Activated naive CD8-positive, alpha-beta T cell treated with anti-CD3 and anti-CD28 coated beads for 36 hours (primary cell): ENCODE data around the gene PLA2G4E. TPM values are rescaled to one million over a fixed set of nuclear protein-coding genes. Genes with fewer than 3 reads are reported as not detected.

Experiments used
- DNase-seq: peaks from one replicate; pipeline ENCODE4 v3.0.0; 2021
- H3K27ac Mint-ChIP-seq: one replicate; pipeline ENCODE4 v1.8.0; 2022; ENCODE audit warnings: mild to moderate bottlenecking, moderate library complexity, mixed read lengths
- H3K27me3 Mint-ChIP-seq: one replicate; pipeline ENCODE4 v1.8.0; 2022; ENCODE audit warnings: mild to moderate bottlenecking, mixed read lengths
- H3K36me3 Mint-ChIP-seq: one replicate; pipeline ENCODE4 v1.8.0; 2021; ENCODE audit warnings: mild to moderate bottlenecking, mixed read lengths
- H3K4me1 Mint-ChIP-seq: one replicate; pipeline ENCODE4 v1.8.0; 2021; ENCODE audit warnings: mixed read lengths
- H3K4me3 Mint-ChIP-seq: one replicate; pipeline ENCODE4 v1.8.0; 2022; ENCODE audit warnings: mild to moderate bottlenecking, moderate library complexity, mixed read lengths
- H3K9me3 Mint-ChIP-seq: one replicate; pipeline ENCODE4 v1.8.0; 2022; ENCODE audit warnings: mixed read lengths
- total RNA-seq, 2 experiments: library from RNA; stranded (reverse); gene quantifications; one replicate each; pipeline ENCODE4 v1.2.3, GENCODE V29; 2021

PLA2G4E gene
- total RNA-seq, 2 experiments from 2014 or later = not detected

GRCh38 chr15:41969851-41970431, 50.9 kb downstream of the PLA2G4E start:
- H3K27me3 Mint-ChIP-seq = peaks cover 10% of the 10 kb centered on the region
- H3K36me3 Mint-ChIP-seq = peaks cover 16% of the 10 kb centered on the region
- peak overlapping the region; percentile 85 for H3K4me3 Mint-ChIP-seq
- peak overlapping the region; percentile 94 for H3K27ac Mint-ChIP-seq
- no peaks in the 10 kb centered on the region for H3K9me3 Mint-ChIP-seq
- DNase-seq = peak; percentile 33
- H3K4me1 Mint-ChIP-seq = peaks cover 58% of the 10 kb centered on the region

DNA sequence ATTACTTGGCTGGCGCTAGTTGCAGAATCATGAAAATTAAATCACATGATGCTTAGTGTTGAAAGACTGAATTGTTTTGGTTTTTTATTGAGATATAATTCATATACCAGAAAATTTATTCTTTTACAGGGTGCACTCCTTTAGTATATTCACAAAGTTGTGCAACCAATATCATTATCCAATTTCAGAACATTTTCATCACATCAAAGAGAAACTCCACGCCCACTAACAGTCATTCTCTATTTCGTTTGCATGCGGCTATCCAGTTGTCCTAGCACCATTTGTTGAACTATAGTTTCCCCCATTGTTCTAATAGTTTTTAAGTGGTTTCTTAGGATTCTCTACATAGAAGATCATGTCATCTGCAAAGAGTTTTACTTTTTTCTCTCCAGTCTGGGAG, 52.1 kb downstream of the PLA2G4E start:
- DNase-seq = no peak
- Mint-ChIP-seq H3K27ac (no peak overlapping the region), H3K4me3 (no peak overlapping the region), H3K27me3 (peaks cover 2% of the 10 kb centered on the region), H3K4me1 (peaks cover 54% of the 10 kb centered on the region), H3K36me3 (peaks cover 16% of the 10 kb centered on the region), H3K9me3 (no peaks in the 10 kb centered on the region)

DNA sequence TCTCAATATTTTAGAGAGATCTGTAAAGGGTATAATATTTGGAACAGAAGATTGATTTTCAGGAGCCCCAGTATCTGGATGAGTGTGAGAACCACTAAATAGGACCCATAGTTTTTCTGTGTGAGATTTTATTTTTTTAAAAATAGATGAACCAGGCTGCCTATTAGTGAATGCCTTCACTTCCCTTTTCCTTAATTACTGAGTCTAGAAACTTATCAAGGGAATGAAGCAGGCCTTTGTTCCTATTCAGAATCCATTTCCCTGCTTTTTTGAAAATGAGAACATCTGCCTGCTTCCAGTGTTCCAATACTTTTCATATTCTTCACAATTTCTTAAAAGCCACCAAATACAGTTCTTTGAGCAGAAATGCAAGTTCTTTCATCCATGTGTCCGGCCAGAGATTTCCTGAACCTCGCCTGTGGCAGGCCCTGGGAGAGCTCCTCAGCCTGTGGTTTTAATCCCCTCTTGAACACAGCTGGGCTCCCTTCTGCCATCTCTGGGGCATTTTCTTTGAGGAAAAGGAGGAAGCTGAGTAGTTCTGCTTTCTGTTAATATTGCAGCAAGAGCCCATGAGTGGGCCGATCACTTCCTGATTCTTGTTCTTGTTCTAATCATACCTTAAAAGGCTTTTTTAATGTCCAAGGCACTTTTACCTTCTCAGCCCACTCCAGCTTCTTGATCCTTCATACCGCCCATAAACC, 53.2 kb downstream of the PLA2G4E start:
- Mint-ChIP-seq H3K27me3 (no peaks in the 10 kb centered on the region), H3K4me3 (no peak overlapping the region), H3K9me3 (no peaks in the 10 kb centered on the region), H3K36me3 (peaks cover 21% of the 10 kb centered on the region), H3K27ac (no peak overlapping the region), H3K4me1 (peaks cover 50% of the 10 kb centered on the region)
- DNase-seq = no peak

DNA sequence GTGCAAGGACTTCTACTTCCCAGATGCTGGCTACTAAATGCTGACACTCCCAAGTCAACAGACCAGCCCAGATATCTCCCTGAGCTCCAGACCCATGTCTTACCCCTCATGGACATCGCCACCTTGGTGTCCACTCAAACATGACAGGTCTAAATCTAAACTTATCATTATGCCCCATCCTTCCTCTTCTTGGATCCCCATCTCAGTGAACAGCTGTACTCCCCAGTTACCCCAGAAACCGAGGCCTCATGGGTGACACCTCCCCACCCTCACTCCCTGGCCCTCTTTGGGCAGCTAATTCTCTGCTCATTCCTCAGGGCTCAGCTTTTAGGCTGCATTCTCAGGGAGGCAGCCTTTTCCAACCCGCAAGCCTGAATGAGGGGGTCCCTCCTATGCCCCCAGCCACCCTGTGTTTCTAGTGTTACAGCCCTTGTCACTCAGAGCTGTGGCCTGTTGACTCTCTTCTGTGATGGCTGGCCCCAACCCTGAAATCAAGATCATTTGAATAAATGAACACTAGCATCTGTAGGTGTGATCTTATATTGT, 53.8 kb downstream of the PLA2G4E start:
- Mint-ChIP-seq H3K36me3 (peaks cover 25% of the 10 kb centered on the region), H3K27me3 (no peaks in the 10 kb centered on the region), H3K4me3 (no peak overlapping the region), H3K27ac (no peak overlapping the region), H3K9me3 (peaks cover 3% of the 10 kb centered on the region), H3K4me1 (peaks cover 52% of the 10 kb centered on the region)
- no peak for DNase-seq

DNA sequence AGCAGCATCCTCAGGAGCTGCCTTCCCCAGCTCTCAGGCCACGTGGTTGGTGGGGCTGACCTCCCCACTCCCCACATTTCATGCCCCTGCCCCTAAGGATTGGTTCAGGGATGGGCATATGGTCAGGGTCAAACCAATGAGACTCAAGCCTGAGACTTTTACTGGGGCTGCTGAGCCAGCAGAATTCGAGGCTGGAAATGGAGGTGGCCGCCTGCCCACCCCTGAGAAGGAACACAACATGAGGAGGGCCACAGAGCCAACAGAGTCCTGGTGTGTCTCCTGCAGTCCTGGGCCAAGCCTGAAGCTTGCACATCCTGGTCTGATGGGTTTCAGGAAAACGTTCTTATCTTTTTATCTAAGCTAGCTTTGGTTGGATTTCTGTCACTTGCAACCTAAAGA, 54.4 kb downstream of the PLA2G4E start:
- peaks cover 3% of the 10 kb centered on the region for H3K9me3 Mint-ChIP-seq
- peaks cover 55% of the 10 kb centered on the region for H3K4me1 Mint-ChIP-seq
- H3K27ac Mint-ChIP-seq = no peak overlapping the region

GRCh38 chr15:41965441-41966413, 55.1 kb downstream of the PLA2G4E start:
- H3K36me3 Mint-ChIP-seq = peaks cover 27% of the 10 kb centered on the region
- H3K4me1 Mint-ChIP-seq = peaks cover 49% of the 10 kb centered on the region
- H3K27ac Mint-ChIP-seq = peak overlapping the region; percentile 10
- peaks cover 3% of the 10 kb centered on the region for H3K9me3 Mint-ChIP-seq
- H3K4me3 Mint-ChIP-seq = no peak overlapping the region
- H3K27me3 Mint-ChIP-seq = no peaks in the 10 kb centered on the region
- no peak for DNase-seq

More for the DNA sequence above, 54.4 kb downstream of the PLA2G4E start:
- Mint-ChIP-seq H3K4me3 (no peak overlapping the region), H3K36me3 (peaks cover 28% of the 10 kb centered on the region), H3K27me3 (no peaks in the 10 kb centered on the region)
- DNase-seq = no peak

DNA sequence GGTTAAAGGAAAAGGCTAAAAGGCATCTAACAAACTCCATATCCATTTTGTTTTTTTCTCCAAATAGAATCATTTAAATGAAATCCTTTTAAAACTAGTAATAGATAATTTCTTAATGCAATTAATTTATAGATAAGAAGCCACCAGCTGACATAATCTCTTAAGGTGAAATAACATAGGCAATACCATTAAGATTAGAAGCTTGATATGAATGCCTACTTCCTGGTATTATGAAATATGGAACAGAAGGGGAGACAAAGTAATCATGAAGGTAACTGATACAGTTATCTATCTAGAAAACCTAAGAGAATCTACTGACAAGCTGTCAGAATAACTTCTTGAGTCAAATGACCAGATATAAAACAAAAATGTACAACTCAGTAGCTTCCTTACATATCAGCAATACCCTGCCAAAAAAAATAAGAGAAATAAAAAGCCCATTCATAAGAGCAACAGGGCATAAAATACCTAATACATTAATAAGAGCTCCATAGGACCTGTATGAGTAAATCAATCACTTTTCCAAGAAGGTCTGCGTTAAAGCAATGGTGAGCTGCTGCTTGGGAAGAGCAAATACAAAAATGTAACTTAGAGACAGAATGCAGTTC, 59.1 kb downstream of the PLA2G4E start:
- Mint-ChIP-seq H3K4me1 (peaks cover 22% of the 10 kb centered on the region), H3K9me3 (peaks cover 3% of the 10 kb centered on the region), H3K27ac (no peak overlapping the region), H3K4me3 (no peak overlapping the region), H3K36me3 (peaks cover 15% of the 10 kb centered on the region), H3K27me3 (no peaks in the 10 kb centered on the region)
- no peak for DNase-seq

DNA sequence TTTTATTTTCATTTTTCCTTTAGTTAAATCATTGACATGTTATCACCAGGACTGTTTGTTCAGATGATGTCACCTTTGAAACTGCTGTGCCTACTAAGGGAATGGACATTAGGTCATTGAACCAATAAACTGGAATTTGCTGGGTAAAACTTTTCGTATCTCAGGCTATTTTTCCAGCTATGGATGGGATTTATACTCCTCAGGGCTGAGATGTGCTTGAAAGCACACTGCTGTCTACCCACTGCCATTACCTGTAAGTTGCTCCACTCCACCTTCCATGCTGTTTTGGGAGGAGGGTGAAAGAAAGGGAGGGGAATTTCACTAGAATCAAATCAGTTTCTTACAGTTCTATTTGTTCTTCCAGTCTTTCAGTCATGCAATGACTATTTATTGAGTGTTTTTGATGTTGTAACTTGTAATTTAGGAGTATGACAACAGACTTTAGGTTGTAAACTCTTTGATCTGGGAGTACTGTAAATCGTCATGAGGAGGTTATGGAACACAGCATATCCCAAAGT, 59.8 kb downstream of the PLA2G4E start:
- Mint-ChIP-seq H3K27ac (no peak overlapping the region), H3K36me3 (peaks cover 15% of the 10 kb centered on the region), H3K9me3 (peaks cover 3% of the 10 kb centered on the region), H3K4me1 (peaks cover 16% of the 10 kb centered on the region), H3K4me3 (no peak overlapping the region), H3K27me3 (no peaks in the 10 kb centered on the region)
- DNase-seq = no peak

- Mint-ChIP-seq H3K27ac (no peak overlapping the region), H3K27me3 (no peaks in the 10 kb centered on the region), H3K4me3 (no peak overlapping the region), H3K36me3 (peaks cover 11% of the 10 kb centered on the region), H3K4me1 (peaks cover 12% of the 10 kb centered on the region), H3K9me3 (peaks cover 3% of the 10 kb centered on the region)
- no peak for DNase-seq
Observed at GRCh38 chr15:41958002-41958420, 62.8 kb downstream of the PLA2G4E start.

GRCh38 chr15:41957021-41957897, 63.6 kb downstream of the PLA2G4E start:
- Mint-ChIP-seq H3K9me3 (peaks cover 2% of the 10 kb centered on the region), H3K36me3 (peaks cover 13% of the 10 kb centered on the region), H3K27me3 (no peaks in the 10 kb centered on the region), H3K4me3 (no peak overlapping the region), H3K4me1 (peaks cover 12% of the 10 kb centered on the region), H3K27ac (no peak overlapping the region)
- no peak for DNase-seq

GRCh38 chr15:41955807-41956525, 64.9 kb downstream of the PLA2G4E start:
- Mint-ChIP-seq H3K27me3 (no peaks in the 10 kb centered on the region), H3K4me3 (no peak overlapping the region), H3K4me1 (peaks cover 6% of the 10 kb centered on the region), H3K36me3 (peaks cover 7% of the 10 kb centered on the region), H3K9me3 (no peaks in the 10 kb centered on the region), H3K27ac (no peak overlapping the region)
- no peak for DNase-seq

DNA sequence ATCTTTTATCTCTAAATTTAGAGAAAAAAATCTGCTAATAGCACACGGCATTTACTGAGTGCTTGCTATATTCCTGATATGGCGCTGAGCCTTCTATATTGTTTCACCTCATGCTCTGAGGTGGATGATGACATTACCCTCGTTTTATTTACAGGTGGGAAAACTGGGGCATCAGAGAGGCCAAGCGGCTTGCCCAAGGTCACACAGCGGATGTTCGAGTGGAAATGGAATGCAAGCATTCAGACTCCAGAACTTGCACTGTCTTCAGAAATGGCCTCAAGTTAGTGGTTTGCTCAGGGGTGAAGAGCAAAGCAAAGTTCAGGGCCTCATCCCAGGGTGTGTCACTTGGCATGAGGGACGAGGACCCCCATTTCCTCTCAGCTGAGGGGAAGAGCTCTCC, 65.7 kb downstream of the PLA2G4E start:
- H3K4me3 Mint-ChIP-seq = no peak overlapping the region
- H3K9me3 Mint-ChIP-seq = no peaks in the 10 kb centered on the region
- peaks cover 7% of the 10 kb centered on the region for H3K36me3 Mint-ChIP-seq
- H3K27ac Mint-ChIP-seq = no peak overlapping the region
- H3K4me1 Mint-ChIP-seq = peaks cover 6% of the 10 kb centered on the region
- no peaks in the 10 kb centered on the region for H3K27me3 Mint-ChIP-seq
- DNase-seq = no peak

DNA sequence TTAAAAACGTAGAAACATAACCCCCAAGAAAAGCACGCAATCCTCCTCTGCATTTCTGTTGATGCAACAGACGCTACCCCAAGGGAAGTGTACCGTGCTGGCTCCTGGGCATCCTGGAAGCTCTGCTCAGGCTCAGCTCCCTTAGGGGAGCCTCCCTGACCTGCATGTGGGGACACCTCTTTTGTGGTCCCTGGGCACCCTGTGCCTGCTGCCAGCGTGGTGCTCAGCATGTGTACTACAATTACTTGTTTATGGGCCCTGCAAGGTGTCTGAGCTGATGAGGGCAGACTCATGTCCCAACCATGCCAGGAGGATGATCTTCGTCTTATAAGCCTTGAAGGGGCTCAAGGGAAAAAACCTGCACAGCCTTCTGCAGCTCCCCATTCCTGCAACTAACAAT, 66.8 kb downstream of the PLA2G4E start:
- DNase-seq = no peak
- Mint-ChIP-seq H3K9me3 (no peaks in the 10 kb centered on the region), H3K4me3 (no peak overlapping the region), H3K36me3 (peaks cover 7% of the 10 kb centered on the region), H3K27me3 (no peaks in the 10 kb centered on the region), H3K27ac (no peak overlapping the region), H3K4me1 (peaks cover 6% of the 10 kb centered on the region)
